Measurements from ENCODE around the gene MGST2.
A peak's percentile ranks its signal among the peaks of the same experiment; 100 is the strongest.

The MGST2 gene

GRCh38 chr4:139712882-139713281, 47.3 kb downstream of the MGST2 start:
- DNase-seq, result no peak

DNA sequence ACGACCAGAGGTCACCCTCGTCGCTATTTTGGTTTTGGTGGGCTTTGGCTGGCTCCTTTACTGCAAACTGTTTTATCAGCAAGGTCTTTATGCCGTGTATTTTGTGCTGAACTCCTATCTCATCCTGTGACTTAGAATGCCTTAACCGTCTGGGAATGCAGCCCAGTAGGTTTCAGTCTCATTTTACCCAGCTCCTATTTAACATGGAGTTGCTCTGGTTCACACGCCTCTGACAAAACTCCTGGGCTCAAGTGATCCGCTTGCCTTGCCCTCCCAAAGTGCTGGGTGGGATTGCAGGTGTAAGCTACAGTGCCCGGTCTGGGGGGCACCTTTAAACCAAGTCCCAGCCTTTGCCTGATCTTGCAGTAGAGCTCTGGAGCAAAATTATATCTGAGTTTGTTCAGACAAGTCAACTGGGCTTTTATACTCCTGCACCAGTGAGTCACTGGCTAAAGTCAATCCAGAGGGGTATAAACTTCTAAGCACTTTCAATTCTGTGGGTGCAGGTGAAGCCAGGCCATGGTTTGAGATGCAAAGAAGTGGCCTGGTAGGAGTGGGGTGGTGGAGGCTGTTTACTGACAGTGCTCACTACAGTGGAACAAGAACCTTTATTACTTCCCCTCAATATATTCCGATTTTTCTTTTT, 50.2 kb downstream of the MGST2 start:
- DNase-seq, result no peak

- DNase-seq, result no peak
Observed at GRCh38 chr4:139718358-139718757, 52.7 kb downstream of the MGST2 start.

DNA sequence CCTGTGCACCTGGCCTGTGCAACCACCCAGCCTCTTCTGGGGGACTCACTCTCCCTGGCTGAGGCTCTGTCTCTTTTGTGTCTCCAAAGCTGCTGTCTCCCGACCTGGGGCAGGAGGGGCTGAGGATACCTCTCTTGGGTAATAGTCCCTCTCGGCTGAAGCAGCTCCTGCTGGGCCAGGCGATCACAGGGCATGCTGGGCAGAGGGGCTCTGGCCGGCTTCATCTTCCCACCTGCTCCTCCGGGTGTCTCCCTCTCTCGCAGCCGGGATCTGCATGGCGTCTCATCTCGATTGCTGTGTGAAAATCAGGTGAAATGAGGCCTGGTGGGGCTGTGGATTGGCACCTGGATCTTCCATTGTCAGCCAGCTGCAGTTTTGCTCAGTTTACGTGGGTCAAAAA, 53.2 kb downstream of the MGST2 start:
- no peak for DNase-seq

GRCh38 chr4:139719381-139720101, 53.9 kb downstream of the MGST2 start:
- no peak for DNase-seq

- DNase-seq, result no peak
Observed at GRCh38 chr4:139720806-139721205, 55.2 kb downstream of the MGST2 start.

GRCh38 chr4:139721789-139722188, 56.2 kb downstream of the MGST2 start:
- no peak for DNase-seq

DNA sequence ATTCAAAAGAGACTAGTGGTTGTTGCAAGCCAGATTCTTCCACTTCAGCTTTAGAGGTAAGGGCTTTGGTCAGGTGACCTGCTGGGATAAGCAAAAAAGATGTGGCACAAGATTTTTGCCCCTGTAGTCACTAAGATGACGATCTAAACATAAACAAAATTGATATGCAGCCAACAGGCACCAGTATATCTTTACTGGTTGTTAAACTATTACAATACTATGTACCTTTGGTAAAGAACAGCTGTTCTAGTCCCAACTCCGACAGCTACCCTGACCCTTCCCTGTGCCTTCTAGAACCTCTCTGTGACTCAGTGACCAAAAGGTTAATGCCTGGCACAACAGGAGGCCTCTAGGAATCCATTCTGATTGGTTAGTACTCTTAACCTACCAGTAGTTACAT, 59.6 kb downstream of the MGST2 start:
- no peak for DNase-seq

- DNase-seq, result no peak
Observed at GRCh38 chr4:139726615-139727014, 61.0 kb downstream of the MGST2 start.

- DNase-seq, result no peak
Observed at GRCh38 chr4:139728146-139728545, 62.5 kb downstream of the MGST2 start.

GRCh38 chr4:139728840-139729239, 63.2 kb downstream of the MGST2 start:
- no peak for DNase-seq

GRCh38 chr4:139732991-139733570, 67.5 kb downstream of the MGST2 start:
- no peak for DNase-seq

DNA sequence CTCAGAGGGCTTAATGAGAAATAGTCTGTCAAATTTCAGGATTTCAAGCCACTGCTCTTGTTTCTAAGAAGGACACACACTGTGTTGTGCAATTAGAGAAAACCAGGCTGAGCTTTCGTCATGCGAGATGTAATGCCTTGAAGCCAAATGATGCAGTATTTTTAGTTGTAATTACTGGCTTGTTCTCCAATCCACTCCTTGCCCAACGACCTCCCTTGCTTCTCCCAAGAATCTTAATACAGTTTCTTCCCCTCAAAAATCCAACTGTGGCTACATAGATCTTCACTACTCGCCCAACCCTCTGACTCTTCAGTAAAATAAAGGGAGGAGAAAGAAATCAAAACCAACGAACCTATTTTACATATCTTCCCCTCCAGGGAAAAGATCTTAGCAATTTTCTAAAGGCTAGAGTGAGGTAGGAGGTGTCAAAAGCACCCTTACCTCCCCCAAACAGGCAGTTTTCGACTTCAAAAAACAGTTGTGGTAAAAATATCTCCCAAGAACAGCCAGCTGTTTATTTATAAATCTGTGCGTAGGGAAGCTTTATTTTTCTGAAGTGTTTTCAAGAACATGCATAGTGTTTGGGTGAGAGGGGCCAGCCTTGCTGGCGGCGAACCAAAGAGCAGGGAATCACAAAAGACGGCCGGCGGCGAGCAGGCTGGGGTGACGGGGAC, 68.7 kb downstream of the MGST2 start:
- no peak for DNase-seq

DNA sequence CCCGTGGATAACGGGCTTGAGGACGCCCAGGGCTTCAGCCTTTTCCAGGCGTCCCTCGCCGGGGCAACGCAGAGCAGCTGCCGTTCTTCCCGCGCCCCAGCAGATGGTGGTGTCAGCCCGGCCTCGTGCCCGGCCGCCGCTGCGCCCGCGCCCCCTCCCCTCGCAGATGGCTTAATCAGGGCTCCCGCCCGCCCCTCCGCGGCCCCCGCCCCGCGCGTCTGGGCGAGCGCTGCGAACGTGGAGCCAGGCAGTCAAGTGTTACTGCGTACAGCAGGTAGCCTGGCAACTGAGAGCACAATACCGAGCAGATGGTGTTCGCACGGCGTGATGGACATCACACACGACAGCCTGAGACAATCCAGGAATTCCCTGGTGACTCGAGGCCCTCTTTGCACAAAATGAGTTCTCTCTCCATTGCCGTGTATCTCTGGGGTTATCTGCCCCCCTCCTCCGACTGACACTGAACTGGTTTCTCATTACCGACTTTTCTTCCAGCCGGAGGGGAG, 69.3 kb downstream of the MGST2 start:
- peak; percentile 52 for DNase-seq

DNA sequence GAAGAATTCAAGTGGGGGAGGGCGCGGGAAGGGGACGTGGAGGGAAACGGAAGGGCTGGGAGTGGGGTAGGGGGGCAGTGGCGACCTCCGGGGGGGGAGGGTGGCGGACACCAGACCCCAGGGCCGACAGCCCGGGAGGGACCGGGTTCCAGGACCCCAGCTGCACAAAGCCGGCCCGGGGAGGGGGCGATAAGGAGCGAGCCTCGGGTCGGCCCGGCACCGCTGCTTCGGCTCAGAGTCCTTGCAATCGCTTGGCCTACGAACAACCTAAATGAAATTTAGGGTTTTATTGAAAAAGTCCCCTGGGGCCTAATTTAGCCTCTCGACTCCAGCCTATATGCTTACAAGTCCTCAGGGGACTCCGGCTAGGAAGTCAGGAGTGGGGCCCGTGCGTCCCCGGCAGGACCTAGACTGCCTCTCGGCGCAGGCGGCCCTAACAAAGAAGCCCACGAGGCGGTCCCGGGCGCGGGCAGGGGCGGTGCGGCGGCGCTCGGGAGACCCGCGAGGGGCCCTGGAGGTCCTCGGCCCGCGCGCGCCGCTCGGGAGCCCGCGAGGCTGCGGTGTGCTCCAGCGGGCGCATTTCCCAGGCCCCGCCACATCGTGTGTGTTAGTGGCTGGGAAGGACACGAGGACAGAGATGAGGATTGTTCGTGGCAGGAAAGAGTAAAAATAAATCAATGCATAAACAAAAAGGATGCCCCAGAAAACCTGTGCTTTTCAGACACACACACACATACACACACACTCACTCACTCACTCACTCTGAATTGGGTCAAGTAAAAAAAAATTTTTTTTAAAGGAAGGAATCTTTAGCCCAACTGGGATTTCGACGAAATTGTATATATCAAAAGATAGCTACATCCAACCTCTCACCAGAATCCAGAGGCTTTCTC, 70.0 kb downstream of the MGST2 start:
- DNase-seq, result no peak

GRCh38 chr4:139736274-139736660, 70.6 kb downstream of the MGST2 start:
- DNase-seq, result no peak

- DNase-seq, result no peak
Observed at GRCh38 chr4:139736661-139737060, 71.0 kb downstream of the MGST2 start.

DNA sequence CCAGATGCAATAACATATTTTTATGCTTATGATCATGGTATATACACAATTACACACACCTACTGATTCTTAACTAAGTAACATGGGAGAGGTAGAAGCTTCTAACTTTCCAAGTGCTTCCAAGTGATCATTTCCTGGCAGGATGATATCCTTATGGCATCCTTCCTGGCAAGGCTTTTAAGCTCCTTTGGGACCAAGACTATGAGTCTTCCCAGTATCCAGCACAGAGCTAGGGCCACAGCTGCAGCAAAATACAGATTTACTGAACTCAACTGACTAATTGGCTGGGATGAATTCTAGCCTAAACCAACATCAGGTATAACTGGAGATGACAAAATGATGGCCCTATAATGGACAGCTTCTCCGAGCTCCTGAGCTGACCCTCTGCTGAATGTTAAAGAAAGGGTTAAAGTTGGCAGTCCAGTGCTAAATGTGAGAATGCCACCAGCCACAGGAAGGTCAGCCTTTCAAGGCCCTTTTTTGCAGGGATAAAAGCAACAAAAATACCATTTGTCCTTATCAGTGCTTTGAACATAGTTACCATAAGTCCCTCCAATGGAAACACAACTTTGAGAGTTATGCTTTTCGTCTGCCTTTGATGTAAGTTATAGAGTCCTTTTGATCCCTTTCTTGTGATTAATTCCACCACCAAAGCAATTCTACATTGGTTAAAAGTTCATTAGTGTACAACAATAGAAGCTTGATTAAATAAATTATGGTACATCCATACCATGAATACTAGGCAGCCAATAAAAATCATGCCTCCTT, 73.4 kb downstream of the MGST2 start:
- no peak for DNase-seq

GRCh38 chr4:139740121-139740520, 74.5 kb downstream of the MGST2 start:
- DNase-seq, result no peak

DNA sequence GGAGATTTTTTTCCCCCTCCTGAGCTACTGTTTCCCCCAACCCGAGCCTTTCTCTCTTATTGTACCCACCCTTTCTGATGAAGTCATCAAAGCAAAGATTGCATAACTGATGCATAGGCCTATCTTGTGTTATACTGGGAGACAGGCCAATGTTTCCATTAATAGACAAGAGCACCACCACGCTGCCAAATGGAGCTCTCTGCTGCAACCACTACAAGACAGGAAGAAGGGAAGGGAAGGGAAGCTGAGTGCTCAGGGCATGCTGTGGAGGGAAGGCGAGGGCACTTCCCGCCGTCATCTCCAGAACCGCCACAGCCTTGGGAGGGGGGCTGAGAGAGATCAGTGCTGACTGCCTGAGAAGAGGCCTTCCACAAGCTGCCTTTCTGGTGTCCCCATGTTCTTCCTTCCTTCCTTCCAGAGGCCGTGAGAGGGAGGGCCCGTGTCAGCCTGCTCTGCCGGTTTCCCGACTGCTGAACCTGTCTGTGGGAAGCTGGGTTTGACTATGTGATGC, 75.0 kb downstream of the MGST2 start:
- peak; percentile 76 for DNase-seq

GRCh38 chr4:139743027-139743426, 77.4 kb downstream of the MGST2 start:
- DNase-seq, result no peak

DNA sequence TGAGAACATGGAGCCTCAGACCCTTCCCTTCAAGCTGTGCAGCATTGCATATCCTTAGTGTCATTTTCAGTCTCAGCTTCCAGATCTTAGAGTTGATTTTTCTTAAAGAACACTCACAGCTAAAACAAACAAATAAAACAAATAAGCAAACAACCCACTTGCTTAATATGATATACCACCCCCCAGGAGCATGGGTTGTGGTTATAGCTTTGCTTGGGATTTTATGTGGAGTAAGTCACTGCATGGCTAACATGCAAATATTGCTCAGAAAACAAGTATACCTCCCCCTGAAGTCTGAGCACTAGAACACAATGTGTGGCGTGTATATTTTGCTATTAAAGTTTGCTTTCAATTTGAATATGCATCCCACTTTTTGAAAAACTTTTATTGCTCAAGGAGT, 78.6 kb downstream of the MGST2 start:
- no peak for DNase-seq

All from SHP77 treated with DMSO at 0.1 percent for 48 hours (cell line).